ENCODE measurements around the gene TST. TPM values are rescaled to one million over a fixed set of nuclear protein-coding genes. Genes with fewer than 3 reads are reported as not detected.

TST gene
- polyA plus RNA-seq, 3 donors = 17.3 to 41.7 (median 34.5) TPM

DNA sequence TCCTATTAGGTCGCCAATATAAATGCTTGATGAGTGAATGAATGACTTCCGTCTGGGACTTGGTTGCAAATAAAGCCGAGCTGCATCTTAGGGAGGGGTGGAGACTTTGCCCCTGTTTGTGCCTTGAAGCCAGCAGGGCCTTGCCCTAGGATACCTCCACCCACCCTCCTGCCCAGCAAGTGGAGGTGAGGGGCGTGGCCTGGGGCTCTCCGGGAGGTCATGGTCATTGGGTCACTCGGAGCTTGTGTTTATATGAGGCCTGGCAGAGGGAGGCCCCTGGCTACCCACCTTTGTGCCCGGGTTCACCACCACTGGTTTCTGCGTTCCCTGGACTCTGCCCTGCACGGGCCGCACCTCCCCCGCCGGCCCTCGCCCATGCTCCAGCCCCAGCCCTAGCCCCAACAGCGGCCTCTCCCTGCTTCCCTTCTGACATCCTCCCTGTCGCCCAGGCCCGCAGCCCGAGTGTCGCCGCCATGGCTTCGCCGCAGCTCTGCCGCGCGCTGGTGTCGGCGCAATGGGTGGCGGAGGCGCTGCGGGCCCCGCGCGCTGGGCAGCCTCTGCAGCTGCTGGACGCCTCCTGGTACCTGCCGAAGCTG, 4.6 kb upstream of the TST start:
- peaks cover 8% of the 10 kb centered on the region for H4K20me1 ChIP-seq (ENCODE audit: insufficient read depth, low read length)
- H3K79me2 ChIP-seq (ENCODE audit: insufficient read depth, low read length) = peaks cover 23% of the 10 kb centered on the region
- H3K4me3 Mint-ChIP-seq = no peak overlapping the region
- peaks cover 0 to 2% (median 1%) of the 10 kb centered on the region in 3 donors for H3K27me3 Mint-ChIP-seq (ENCODE audit: low read depth in 3 of 3)
- TF ChIP-seq CTCF (IDR thresholded peaks at IDR 0.05) = no peak
- H3K27ac ChIP-seq (ENCODE audit: low read depth in 1 of 2, low read length in 2 of 2) = no peak overlapping the region
- no peak overlapping the region for H3K9ac ChIP-seq (ENCODE audit: insufficient read depth, low read length, poor library complexity, severe bottlenecking)
- intact Hi-C loops (cut with micrococcal nuclease) = no loop called here
- no peak for DNase-seq
- no peak overlapping the region for H3K4me3 ChIP-seq (replicated peaks in 1 of 3; ENCODE audit: low read depth in 2 of 3, low read length in 3 of 3)
- no peak overlapping the region for H3K4me2 ChIP-seq (replicated peaks; ENCODE audit: extremely low read depth, low read length, poor library complexity, severe bottlenecking)
- no peak overlapping the region for H3K27ac Mint-ChIP-seq
- H3K27me3 ChIP-seq (ENCODE audit: control insufficient read depth in 2 of 2, insufficient read depth in 2 of 2, low read length in 2 of 2) = no peaks in the 10 kb centered on the region
- peaks cover 20% of the 10 kb centered on the region for H3K4me1 Mint-ChIP-seq
- peaks cover 12% of the 10 kb centered on the region in 2 donors for H3K4me1 ChIP-seq (ENCODE audit: control insufficient read depth in 1 of 2, insufficient read depth in 2 of 2, low read length in 2 of 2)
- peaks cover 18 to 44% of the 10 kb centered on the region in 2 donors for H3K36me3 ChIP-seq (replicated peaks in 1 of 2; ENCODE audit: control insufficient read depth in 1 of 2, insufficient read depth in 2 of 2, low read length in 2 of 2)
- no peak overlapping the region for H2AFZ ChIP-seq (ENCODE audit: insufficient read depth, low read depth, low read length, poor library complexity, severe bottlenecking)
- peaks cover 21 to 28% of the 10 kb centered on the region in 2 donors for H3K36me3 Mint-ChIP-seq
- H3K9me3 ChIP-seq (replicated peaks in 1 of 2; ENCODE audit: control insufficient read depth in 1 of 2, insufficient read depth in 1 of 2, low read length in 2 of 2) = no peaks in the 10 kb centered on the region
- 98% methylated on average over 33 of the region's 34 CpGs for WGBS (ENCODE audit: insufficient coverage)
- no peaks in the 10 kb centered on the region for H3K9me3 Mint-ChIP-seq

DNA sequence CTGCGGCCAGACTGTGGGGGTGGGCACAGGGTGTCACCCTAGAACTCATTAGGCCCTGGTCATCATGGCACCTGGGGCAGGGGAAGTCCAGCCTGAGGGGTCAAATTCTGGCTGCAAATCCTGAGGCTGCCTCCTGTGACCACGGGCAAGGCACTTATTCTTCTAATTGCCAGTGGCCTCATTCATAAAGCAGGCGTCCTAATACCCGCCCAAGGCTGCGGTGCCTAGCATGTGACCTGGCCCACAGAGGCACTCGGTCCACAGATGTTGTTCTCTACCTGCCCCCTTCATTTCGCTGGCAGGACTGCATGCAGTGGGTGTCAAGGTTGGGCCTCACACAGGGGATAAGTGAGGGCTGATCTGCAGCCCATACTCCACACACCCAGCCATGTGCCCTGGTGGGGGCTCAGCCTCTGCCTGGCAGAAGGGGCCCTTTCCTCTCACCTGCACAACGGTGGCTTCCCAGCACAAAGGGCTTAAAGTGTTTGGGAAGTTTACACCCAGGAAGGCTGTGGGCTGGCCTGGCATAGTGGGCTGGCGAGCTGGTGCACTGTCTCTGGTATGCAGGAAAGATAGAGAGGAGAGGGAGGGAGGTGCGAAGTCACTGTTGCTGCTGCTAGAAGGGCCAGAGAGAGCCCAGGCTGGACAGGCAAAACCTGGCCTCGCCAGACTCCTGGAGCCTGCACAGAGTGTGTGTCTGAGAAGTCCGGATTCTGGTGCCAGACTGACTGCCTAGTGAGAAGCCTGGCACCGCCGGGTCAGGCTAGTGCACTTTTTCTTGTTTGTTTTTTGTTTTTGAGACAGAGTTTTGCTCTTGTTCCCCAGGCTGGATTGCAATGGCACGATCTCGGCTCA, 3.5 kb upstream of the TST start:
- intact Hi-C loops (cut with micrococcal nuclease) = no loop called here
- peaks cover 0 to 1% (median 0%) of the 10 kb centered on the region in 3 donors for H3K27me3 Mint-ChIP-seq (ENCODE audit: low read depth in 3 of 3)
- H3K36me3 Mint-ChIP-seq = peaks cover 20 to 30% of the 10 kb centered on the region in 2 donors

More for the DNA sequence above, 3.5 kb upstream of the TST start:
- 88% methylated on average over 12 of the region's 16 CpGs for WGBS (ENCODE audit: insufficient coverage)
- Histone ChIP-seq H4K20me1 (ENCODE audit: insufficient read depth, low read length) (peaks cover 16% of the 10 kb centered on the region), H3K4me2 (replicated peaks; ENCODE audit: extremely low read depth, low read length, poor library complexity, severe bottlenecking) (no peak overlapping the region), H3K36me3 (replicated peaks in 1 of 2; ENCODE audit: control insufficient read depth in 1 of 2, insufficient read depth in 2 of 2, low read length in 2 of 2) (peaks cover 14 to 36% of the 10 kb centered on the region in 2 donors), H3K27me3 (ENCODE audit: control insufficient read depth in 2 of 2, insufficient read depth in 2 of 2, low read length in 2 of 2) (no peaks in the 10 kb centered on the region), H3K9me3 (replicated peaks in 1 of 2; ENCODE audit: control insufficient read depth in 1 of 2, insufficient read depth in 1 of 2, low read length in 2 of 2) (no peaks in the 10 kb centered on the region), H3K4me3 (replicated peaks in 1 of 3; ENCODE audit: low read depth in 2 of 3, low read length in 3 of 3) (no peak overlapping the region), H3K27ac (ENCODE audit: low read depth in 1 of 2, low read length in 2 of 2) (no peak overlapping the region), H2AFZ (ENCODE audit: insufficient read depth, low read depth, low read length, poor library complexity, severe bottlenecking) (no peak overlapping the region), H3K4me1 (ENCODE audit: control insufficient read depth in 1 of 2, insufficient read depth in 2 of 2, low read length in 2 of 2) (peaks cover 23% of the 10 kb centered on the region in 2 donors), H3K9ac (ENCODE audit: insufficient read depth, low read length, poor library complexity, severe bottlenecking) (no peak overlapping the region), H3K79me2 (ENCODE audit: insufficient read depth, low read length) (peaks cover 34% of the 10 kb centered on the region)
- Mint-ChIP-seq H3K4me1 (peaks cover 30% of the 10 kb centered on the region), H3K4me3 (no peak overlapping the region), H3K9me3 (no peaks in the 10 kb centered on the region), H3K27ac (peak overlapping the region in 3 of 7 donors; percentile 38 to 43 (median 40))
- no peak for DNase-seq
- no peak for TF ChIP-seq CTCF (IDR thresholded peaks at IDR 0.05)

Measured in CD14-positive monocyte (primary cell).